Measurements from ENCODE around the gene CIDEB. TPM values are rescaled to one million over a fixed set of nuclear protein-coding genes. Genes with fewer than 3 reads are reported as not detected.

Gene CIDEB
- total and polyA plus RNA-seq, 2 of the 13 experiments (the other 11 are each of a cell fraction or from before 2014, with no cell fraction given): 35.8 to 110 TPM

DNA sequence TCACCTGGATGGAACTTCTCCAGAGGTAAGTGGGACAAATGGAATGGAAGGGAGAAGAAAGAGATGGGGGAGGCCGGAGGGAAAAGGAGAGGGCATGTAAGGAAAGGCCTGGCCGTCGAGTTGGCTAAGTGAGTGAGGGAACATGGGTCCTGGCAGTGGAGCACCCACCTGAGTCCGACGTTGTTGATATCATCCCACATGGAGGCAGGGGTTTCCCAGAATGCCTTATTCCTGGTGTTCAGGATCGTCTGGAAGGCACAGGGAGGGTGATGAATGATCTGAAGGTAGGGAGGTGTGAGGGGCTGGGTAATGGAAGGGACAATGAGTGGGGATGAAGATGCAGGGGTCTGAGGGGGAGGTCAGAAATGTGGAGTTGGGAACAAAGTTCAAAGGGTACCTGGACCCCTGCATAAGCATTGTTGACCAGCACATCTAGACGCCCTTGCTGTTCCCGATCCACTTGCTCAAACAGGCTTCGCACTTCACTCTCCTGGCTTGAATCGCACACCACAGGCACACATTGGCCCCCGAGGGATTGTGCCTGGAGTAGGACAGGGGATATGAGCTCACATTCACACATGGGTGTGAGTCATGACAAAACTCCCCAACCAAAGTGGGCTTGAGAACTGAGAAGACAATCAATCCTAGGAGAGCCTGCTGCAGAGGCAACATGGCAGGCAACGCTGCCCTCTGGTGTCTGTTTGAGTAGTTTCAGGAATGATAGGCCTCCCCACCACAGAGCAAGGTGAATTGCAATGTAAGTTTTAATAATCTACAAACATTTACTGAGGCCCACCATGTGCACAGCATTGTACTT, 11.2 kb downstream of the CIDEB start (continued):
- TF ChIP-seq, protein P1, sequence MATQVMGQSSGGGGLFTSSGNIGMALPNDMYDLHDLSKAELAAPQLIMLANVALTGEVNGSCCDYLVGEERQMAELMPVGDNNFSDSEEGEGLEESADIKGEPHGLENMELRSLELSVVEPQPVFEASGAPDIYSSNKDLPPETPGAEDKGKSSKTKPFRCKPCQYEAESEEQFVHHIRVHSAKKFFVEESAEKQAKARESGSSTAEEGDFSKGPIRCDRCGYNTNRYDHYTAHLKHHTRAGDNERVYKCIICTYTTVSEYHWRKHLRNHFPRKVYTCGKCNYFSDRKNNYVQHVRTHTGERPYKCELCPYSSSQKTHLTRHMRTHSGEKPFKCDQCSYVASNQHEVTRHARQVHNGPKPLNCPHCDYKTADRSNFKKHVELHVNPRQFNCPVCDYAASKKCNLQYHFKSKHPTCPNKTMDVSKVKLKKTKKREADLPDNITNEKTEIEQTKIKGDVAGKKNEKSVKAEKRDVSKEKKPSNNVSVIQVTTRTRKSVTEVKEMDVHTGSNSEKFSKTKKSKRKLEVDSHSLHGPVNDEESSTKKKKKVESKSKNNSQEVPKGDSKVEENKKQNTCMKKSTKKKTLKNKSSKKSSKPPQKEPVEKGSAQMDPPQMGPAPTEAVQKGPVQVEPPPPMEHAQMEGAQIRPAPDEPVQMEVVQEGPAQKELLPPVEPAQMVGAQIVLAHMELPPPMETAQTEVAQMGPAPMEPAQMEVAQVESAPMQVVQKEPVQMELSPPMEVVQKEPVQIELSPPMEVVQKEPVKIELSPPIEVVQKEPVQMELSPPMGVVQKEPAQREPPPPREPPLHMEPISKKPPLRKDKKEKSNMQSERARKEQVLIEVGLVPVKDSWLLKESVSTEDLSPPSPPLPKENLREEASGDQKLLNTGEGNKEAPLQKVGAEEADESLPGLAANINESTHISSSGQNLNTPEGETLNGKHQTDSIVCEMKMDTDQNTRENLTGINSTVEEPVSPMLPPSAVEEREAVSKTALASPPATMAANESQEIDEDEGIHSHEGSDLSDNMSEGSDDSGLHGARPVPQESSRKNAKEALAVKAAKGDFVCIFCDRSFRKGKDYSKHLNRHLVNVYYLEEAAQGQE (IDR thresholded peaks at IDR 0.05; ENCODE audit: borderline replicate concordance in 1 of 2, low read depth in 1 of 2, low read length in 2 of 2): no peak
- TF ChIP-seq ZNF350 (CRISPR knock-in tag; IDR thresholded peaks at IDR 0.05; ENCODE audit: borderline replicate concordance, low read depth): no peak; the same call in 1 of the 2 replicates
- TF ChIP-seq CCDC6 (CRISPR knock-in tag; IDR thresholded peaks at IDR 0.05): no peak
- TF ChIP-seq ZNF629 (CRISPR knock-in tag; conservative IDR thresholded peaks at IDR 0.05): no peak
- TF ChIP-seq ZNF329 (CRISPR knock-in tag; IDR thresholded peaks at IDR 0.05; ENCODE audit: low read depth): no peak
- no peak for TF ChIP-seq SRY (CRISPR knock-in tag; IDR thresholded peaks at IDR 0.05)
- peak; percentile 34; the same call in 1 of the 2 replicates for TF ChIP-seq KDM5B (CRISPR knock-in tag; IDR thresholded peaks at IDR 0.05; ENCODE audit: borderline replicate concordance)
- TF ChIP-seq SYNCRIP (IDR thresholded peaks at IDR 0.05; ENCODE audit: insufficient read depth, low read depth, low read length): no peak
- no peak for TF ChIP-seq KDM1A (CRISPR knock-in tag; IDR thresholded peaks at IDR 0.05)
- peak; percentile 11 for TF ChIP-seq TBL1XR1 (IDR thresholded peaks at IDR 0.05; ENCODE audit: borderline replicate concordance, low read length, partially characterized antibody)
- no peak for TF ChIP-seq BRCA1 (CRISPR knock-in tag; IDR thresholded peaks at IDR 0.05)
- TF ChIP-seq ZNF83 (CRISPR knock-in tag; IDR thresholded peaks at IDR 0.05; ENCODE audit: borderline replicate concordance): no peak; the same call in 1 of the 2 replicates
- TF ChIP-seq, protein P2, sequence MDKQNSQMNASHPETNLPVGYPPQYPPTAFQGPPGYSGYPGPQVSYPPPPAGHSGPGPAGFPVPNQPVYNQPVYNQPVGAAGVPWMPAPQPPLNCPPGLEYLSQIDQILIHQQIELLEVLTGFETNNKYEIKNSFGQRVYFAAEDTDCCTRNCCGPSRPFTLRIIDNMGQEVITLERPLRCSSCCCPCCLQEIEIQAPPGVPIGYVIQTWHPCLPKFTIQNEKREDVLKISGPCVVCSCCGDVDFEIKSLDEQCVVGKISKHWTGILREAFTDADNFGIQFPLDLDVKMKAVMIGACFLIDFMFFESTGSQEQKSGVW (CRISPR knock-in tag; IDR thresholded peaks at IDR 0.05; ENCODE audit: borderline replicate concordance): no peak
- TF ChIP-seq, protein P3, sequence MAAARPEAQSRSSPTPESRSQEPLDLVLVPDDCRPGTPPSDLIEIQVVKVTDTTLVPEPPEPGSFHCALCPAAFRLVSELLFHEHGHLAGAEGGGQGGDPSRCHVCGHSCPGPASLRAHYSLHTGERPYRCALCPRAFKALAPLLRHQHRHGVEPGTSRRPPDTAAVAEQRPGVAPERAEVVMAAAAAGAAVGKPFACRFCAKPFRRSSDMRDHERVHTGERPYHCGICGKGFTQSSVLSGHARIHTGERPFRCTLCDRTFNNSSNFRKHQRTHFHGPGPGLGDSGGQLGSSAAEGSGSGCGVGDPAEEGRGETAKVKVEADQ (CRISPR knock-in tag; IDR thresholded peaks at IDR 0.05; ENCODE audit: borderline replicate concordance): 0 out of 2 replicates have a peak, but pooled peaks have one; percentile 19
- no peak for TF ChIP-seq FIP1L1 (IDR thresholded peaks at IDR 0.05; ENCODE audit: borderline replicate concordance, insufficient read depth, low read depth, low read length)
- TF ChIP-seq, protein P4, sequence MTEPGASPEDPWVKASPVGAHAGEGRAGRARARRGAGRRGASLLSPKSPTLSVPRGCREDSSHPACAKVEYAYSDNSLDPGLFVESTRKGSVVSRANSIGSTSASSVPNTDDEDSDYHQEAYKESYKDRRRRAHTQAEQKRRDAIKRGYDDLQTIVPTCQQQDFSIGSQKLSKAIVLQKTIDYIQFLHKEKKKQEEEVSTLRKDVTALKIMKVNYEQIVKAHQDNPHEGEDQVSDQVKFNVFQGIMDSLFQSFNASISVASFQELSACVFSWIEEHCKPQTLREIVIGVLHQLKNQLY (CRISPR knock-in tag; IDR thresholded peaks at IDR 0.05): no peak
- TF ChIP-seq, protein P5, sequence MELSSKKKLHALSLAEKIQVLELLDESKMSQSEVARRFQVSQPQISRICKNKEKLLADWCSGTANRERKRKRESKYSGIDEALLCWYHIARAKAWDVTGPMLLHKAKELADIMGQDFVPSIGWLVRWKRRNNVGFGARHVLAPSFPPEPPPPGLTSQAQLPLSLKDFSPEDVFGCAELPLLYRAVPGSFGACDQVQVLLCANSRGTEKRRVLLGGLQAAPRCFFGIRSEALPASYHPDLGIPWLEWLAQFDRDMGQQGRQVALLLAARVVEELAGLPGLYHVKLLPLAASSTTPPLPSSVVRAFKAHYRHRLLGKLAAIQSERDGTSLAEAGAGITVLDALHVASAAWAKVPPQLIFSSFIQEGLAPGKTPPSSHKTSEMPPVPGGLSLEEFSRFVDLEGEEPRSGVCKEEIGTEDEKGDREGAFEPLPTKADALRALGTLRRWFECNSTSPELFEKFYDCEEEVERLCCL (CRISPR knock-in tag; IDR thresholded peaks at IDR 0.05; ENCODE audit: borderline replicate concordance): no peak; the same call in 1 of the 2 replicates
- no peak for TF ChIP-seq ZNF335 (CRISPR knock-in tag; IDR thresholded peaks at IDR 0.05)
- TF ChIP-seq ZZZ3 (CRISPR knock-in tag; IDR thresholded peaks at IDR 0.05; ENCODE audit: borderline replicate concordance): 0 out of 2 replicates have a peak, but pooled peaks have one; percentile 14

Measured in HepG2 (cell line).